ENCODE data around the gene NLRC5.

Gene NLRC5

DNA sequence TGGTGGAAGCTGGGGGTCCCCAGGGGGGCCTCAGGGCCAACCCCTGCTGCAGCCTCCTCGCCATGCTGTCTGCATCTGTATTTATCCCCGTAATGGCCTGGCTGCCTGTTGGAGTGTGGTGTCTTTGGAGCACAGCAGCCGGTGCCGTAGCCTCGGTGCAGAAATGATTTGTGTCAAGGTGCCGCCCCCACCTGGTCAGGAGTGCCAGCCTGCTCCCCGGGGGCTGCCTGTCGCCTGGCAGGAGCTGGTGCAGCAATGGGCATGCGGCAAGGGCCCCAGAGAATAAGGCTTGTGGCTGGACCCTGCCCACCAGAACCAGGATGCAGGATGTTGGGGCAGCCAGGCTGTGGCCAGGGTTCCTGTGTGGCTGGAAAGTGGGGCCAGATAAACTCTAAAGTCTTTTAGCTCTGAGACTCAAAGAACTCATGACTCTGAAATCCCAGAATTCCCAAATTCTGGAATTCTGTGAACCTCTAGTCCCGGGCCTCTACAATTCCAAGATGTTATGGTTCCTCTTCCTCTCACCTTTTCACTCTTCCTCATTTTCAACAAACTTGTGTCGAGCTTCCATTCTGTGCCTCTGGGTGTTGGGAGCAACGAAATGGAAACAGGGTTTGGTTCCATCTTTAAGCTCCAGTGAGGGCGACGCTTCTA lies 109.0 kb downstream of the NLRC5 start:
- TF ChIP-seq FOXP2 (optimal IDR thresholded peaks at IDR 0.05; ENCODE audit: borderline replicate concordance, extremely low read depth, extremely low read length, insufficient read depth) (no peak), SIN3A (IDR thresholded peaks at IDR 0.05; ENCODE audit: borderline replicate concordance, insufficient read depth, low read length) (no peak), POLR2AphosphoS5 (IDR thresholded peaks at IDR 0.05; ENCODE audit: low read depth, low read length) (no peak), TAF1 (IDR thresholded peaks at IDR 0.05; ENCODE audit: borderline replicate concordance, insufficient read depth, low read length) (no peak)
- TF ChIP-seq, protein P1, sequence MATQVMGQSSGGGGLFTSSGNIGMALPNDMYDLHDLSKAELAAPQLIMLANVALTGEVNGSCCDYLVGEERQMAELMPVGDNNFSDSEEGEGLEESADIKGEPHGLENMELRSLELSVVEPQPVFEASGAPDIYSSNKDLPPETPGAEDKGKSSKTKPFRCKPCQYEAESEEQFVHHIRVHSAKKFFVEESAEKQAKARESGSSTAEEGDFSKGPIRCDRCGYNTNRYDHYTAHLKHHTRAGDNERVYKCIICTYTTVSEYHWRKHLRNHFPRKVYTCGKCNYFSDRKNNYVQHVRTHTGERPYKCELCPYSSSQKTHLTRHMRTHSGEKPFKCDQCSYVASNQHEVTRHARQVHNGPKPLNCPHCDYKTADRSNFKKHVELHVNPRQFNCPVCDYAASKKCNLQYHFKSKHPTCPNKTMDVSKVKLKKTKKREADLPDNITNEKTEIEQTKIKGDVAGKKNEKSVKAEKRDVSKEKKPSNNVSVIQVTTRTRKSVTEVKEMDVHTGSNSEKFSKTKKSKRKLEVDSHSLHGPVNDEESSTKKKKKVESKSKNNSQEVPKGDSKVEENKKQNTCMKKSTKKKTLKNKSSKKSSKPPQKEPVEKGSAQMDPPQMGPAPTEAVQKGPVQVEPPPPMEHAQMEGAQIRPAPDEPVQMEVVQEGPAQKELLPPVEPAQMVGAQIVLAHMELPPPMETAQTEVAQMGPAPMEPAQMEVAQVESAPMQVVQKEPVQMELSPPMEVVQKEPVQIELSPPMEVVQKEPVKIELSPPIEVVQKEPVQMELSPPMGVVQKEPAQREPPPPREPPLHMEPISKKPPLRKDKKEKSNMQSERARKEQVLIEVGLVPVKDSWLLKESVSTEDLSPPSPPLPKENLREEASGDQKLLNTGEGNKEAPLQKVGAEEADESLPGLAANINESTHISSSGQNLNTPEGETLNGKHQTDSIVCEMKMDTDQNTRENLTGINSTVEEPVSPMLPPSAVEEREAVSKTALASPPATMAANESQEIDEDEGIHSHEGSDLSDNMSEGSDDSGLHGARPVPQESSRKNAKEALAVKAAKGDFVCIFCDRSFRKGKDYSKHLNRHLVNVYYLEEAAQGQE (IDR thresholded peaks at IDR 0.05; ENCODE audit: insufficient read depth in 1 of 2, low read depth in 2 of 2, low read length in 2 of 2), result no peak

DNA sequence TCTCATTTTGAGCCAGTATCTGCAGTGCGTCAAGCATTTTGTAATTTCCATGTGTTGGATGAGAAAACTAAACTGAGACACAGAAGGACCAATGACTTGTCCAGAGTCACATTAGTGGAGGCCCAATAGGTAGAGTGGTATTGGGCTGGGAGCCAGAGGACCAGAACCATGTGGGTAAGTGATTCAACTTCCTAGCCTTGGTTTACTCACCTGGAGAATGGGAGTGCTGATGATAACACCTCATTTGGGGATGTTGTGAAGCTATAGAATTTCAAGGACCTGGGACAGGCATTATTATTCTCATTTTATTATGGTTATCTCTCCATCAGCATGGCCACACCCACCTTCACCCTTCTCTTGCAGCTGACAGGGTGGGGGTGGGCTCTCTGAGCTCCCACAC lies 111.1 kb downstream of the NLRC5 start:
- TF ChIP-seq TAF1 (IDR thresholded peaks at IDR 0.05; ENCODE audit: borderline replicate concordance, insufficient read depth, low read length) (no peak), SIN3A (IDR thresholded peaks at IDR 0.05; ENCODE audit: borderline replicate concordance, insufficient read depth, low read length) (no peak), FOXP2 (optimal IDR thresholded peaks at IDR 0.05; ENCODE audit: borderline replicate concordance, extremely low read depth, extremely low read length, insufficient read depth) (no peak), POLR2AphosphoS5 (IDR thresholded peaks at IDR 0.05; ENCODE audit: low read depth, low read length) (no peak)
- TF ChIP-seq, protein P1 (IDR thresholded peaks at IDR 0.05; ENCODE audit: insufficient read depth in 1 of 2, low read depth in 2 of 2, low read length in 2 of 2), result no peak

DNA sequence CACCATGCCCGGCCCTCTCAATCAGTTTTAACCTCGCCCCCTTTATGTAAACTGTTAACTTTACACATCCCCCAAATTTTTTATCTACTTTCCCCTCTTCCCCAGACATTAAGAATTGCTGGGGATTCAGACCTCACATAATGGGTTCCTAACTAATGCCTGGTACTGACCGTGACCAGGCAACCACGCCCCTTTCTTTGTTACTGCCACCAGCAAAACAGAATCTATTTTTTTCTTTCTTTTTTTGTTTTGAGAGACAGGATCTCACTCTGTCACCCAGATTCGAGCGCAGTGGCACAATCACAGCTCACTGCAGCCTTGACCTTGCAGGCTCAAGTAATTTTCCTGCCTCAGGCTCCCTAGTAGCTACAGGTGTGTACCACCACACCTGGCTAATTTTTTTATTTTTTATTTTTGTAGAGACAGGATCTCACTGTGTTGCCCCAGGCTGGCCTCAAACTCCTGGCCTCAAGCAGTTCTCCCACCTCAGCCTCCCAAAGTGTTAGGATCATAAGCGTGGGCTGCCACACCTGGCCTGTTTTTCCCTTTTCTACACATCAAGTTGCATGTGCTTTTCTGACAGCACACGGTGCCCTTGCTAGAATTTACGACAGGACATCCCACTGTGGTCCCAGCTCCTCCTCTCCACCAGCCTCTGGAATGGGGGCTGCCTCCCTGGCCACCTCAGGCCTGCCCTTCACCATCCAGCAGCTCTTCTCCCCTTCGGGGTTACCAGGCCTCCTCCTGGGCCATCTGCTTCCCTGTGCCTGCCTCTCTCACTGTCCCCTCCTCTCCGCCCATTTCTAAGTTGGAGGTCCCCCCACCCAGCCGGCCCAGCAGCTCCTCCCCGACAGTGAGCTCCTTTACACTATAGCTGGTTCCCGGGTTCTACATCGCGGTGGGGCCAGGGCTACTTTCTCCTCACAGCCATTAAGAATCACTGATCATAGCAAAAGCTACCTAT lies 113.8 kb downstream of the NLRC5 start:
- TF ChIP-seq POLR2AphosphoS5 (IDR thresholded peaks at IDR 0.05; ENCODE audit: low read depth, low read length) (no peak), SIN3A (IDR thresholded peaks at IDR 0.05; ENCODE audit: borderline replicate concordance, insufficient read depth, low read length) (no peak), FOXP2 (optimal IDR thresholded peaks at IDR 0.05; ENCODE audit: borderline replicate concordance, extremely low read depth, extremely low read length, insufficient read depth) (no peak)
- TF ChIP-seq, protein P1 (IDR thresholded peaks at IDR 0.05; ENCODE audit: insufficient read depth in 1 of 2, low read depth in 2 of 2, low read length in 2 of 2), result no peak

DNA sequence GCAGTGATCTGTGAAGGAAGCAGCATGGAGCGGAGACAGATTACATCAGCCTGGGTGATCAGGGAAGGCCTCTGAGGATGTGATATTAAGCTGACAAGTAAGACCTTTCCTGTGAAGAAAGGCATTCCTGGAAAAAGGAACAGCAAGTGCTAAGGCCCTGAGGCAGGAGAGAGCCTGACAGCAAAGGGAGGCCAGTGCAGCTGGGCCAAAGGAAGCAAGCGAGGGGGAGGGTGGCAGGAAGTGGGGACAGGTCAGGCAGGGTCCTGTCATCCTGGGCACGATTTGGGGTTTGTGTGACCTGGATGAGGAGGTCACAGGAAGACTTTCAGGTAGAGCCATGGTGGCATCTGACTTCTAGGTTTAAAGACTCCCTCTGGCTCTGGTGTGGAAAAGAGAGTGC lies 115.3 kb downstream of the NLRC5 start:
- TF ChIP-seq TAF1 (IDR thresholded peaks at IDR 0.05; ENCODE audit: borderline replicate concordance, insufficient read depth, low read length), result no peak
- no peak for TF ChIP-seq POLR2AphosphoS5 (IDR thresholded peaks at IDR 0.05; ENCODE audit: low read depth, low read length)
- TF ChIP-seq, protein P1 (IDR thresholded peaks at IDR 0.05; ENCODE audit: insufficient read depth in 1 of 2, low read depth in 2 of 2, low read length in 2 of 2), result no peak
- no peak for TF ChIP-seq SIN3A (IDR thresholded peaks at IDR 0.05; ENCODE audit: borderline replicate concordance, insufficient read depth, low read length)
- TF ChIP-seq FOXP2 (optimal IDR thresholded peaks at IDR 0.05; ENCODE audit: borderline replicate concordance, extremely low read depth, extremely low read length, insufficient read depth), result no peak
